Measurements from ENCODE around the gene EXOG.
"Not testable (repeated sequence)": the region's sequence is repeated elsewhere in the genome, so short reads cannot be mapped to it uniquely, and the experiment has no call there.

DNA sequence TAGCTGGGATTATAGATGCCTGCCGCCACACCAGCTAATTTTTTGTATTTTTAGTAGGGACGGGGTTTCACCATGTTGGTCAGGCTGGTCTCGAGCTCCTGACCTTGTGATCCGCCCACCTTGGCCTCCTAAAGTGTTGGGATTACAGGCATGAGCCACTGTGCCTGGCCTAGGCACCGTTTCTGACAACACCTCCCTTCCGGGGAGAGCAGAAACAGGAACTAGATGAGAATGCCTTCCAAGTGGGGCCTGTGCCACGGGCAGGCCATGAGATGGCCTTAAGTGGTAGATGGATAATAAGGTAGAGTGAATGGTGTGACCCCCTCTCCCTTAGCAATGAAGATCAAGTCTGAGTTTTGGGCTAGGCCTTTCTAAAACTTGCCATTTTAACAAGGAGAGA lies 70.7 kb downstream of the EXOG start:
- TF ChIP-seq, protein P1, sequence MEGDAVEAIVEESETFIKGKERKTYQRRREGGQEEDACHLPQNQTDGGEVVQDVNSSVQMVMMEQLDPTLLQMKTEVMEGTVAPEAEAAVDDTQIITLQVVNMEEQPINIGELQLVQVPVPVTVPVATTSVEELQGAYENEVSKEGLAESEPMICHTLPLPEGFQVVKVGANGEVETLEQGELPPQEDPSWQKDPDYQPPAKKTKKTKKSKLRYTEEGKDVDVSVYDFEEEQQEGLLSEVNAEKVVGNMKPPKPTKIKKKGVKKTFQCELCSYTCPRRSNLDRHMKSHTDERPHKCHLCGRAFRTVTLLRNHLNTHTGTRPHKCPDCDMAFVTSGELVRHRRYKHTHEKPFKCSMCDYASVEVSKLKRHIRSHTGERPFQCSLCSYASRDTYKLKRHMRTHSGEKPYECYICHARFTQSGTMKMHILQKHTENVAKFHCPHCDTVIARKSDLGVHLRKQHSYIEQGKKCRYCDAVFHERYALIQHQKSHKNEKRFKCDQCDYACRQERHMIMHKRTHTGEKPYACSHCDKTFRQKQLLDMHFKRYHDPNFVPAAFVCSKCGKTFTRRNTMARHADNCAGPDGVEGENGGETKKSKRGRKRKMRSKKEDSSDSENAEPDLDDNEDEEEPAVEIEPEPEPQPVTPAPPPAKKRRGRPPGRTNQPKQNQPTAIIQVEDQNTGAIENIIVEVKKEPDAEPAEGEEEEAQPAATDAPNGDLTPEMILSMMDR (IDR thresholded peaks at IDR 0.05; ENCODE audit: low read depth, low read length), result not testable (repeated sequence)
- TF ChIP-seq EZH2phosphoT487 (IDR thresholded peaks at IDR 0.05; ENCODE audit: low read depth), result not testable (repeated sequence)
